Measurements from ENCODE around the gene ACSM2B. TPM values are rescaled to one million over a fixed set of nuclear protein-coding genes. Genes with fewer than 3 reads are reported as not detected.
"Not testable (repeated sequence)": the region's sequence is repeated elsewhere in the genome, so short reads cannot be mapped to it uniquely, and the experiment has no call there.

The ACSM2B gene
- total RNA-seq, 1 experiment from 2014 or later = 1.4 TPM

DNA sequence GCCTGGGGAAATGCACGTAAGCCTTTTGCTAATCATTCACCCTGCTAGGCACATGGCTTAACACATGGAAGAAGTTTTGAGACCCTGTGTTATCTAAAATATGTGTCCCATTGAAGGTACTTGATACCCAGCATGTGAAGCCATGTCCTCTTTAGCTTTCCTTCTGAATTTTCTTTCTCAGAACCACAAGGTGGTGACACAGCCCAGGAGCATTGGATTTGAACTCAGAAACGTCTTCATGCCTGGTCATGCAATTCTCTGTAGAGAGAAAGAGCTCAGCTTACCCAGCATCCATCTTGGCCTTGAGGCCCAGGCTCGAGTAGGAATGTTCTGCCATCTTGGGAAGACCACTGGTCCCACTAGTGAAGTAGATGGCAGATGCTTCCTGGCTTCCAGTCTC lies 22.7 kb downstream of the ACSM2B start:
- not testable (repeated sequence) for H3K4me1 Mint-ChIP-seq (ENCODE audit: low read depth, unreplicated experiment); H3K27me3 ChIP-seq (replicated peaks; ENCODE audit: control insufficient read depth, insufficient read depth, low read length); H3K36me3 Mint-ChIP-seq (ENCODE audit: insufficient read depth, unreplicated experiment); H3K27ac Mint-ChIP-seq (ENCODE audit: unreplicated experiment); H3K27me3 Mint-ChIP-seq (ENCODE audit: insufficient read depth, unreplicated experiment); H3K4me3 Mint-ChIP-seq (ENCODE audit: unreplicated experiment); H3K36me3 ChIP-seq (ENCODE audit: control insufficient read depth, insufficient read depth, low read length); BruUV-seq (replicated peaks); H3K4me3 ChIP-seq (ENCODE audit: low read depth, low read length); H3K9me3 ChIP-seq; H3K4me1 ChIP-seq
- peak; percentile 6 to 27 for DNase-seq
- peaks cover 11% of the 10 kb centered on the region for H3K9me3 Mint-ChIP-seq (ENCODE audit: unreplicated experiment)
- intact Hi-C loops (cut with micrococcal nuclease; ENCODE audit: unreplicated experiment) = loop anchor here (5.0 kb wide), 2 partner anchors 139 to 154 kb away; no protein-coding TSS in a partner anchor
- CTCF ChIA-PET = interaction anchor here (1.1 to 1.4 kb wide), 3 partner anchors 45 to 210 kb away, joined by 3 to 5 read pairs (median 5); partner anchors contain the start of gene ACSM3
- peak; percentile 29 to 36 for TF ChIP-seq CTCF (IDR thresholded peaks at IDR 0.05; ENCODE audit: insufficient read depth in 1 of 2, low read depth in 1 of 2, low read length in 1 of 2, severe bottlenecking in 1 of 2, unreplicated experiment in 1 of 2)
- POLR2A ChIA-PET = interaction anchor here (0.5 kb wide), 1 partner anchor 253 kb away, joined by 3 read pairs; the partner anchor contains the start of genes ERI2 and REXO5

DNA sequence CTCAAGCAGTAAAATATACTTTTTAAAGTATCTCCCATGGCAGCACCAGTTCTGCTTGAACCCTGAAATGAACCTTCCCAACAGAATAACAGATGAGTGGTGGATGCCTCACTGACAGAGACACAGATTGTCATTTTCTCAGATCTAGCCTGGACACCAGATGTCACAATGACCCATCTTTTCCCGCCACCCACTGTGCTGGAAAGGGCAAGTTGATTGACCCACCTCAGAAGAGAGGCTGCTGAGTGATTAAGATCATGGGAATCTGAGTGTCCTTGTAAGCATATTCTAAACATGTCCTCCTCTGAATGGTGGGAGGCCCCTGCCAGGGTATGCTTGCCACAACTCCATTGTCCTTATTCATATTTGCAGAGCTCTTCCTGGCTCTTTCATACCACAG lies 29.2 kb downstream of the ACSM2B start:
- H3K4me3 Mint-ChIP-seq (ENCODE audit: unreplicated experiment); H3K4me1 Mint-ChIP-seq (ENCODE audit: low read depth, unreplicated experiment); DNase-seq; BruUV-seq (replicated peaks); H3K9me3 ChIP-seq; H3K4me1 ChIP-seq; H3K27me3 Mint-ChIP-seq (ENCODE audit: insufficient read depth, unreplicated experiment); POLR2A ChIA-PET; intact Hi-C loops (cut with micrococcal nuclease; ENCODE audit: unreplicated experiment); H3K4me3 ChIP-seq (ENCODE audit: low read depth, low read length); H3K27me3 ChIP-seq (replicated peaks; ENCODE audit: control insufficient read depth, insufficient read depth, low read length); H3K27ac Mint-ChIP-seq (ENCODE audit: unreplicated experiment); H3K36me3 Mint-ChIP-seq (ENCODE audit: insufficient read depth, unreplicated experiment); H3K36me3 ChIP-seq (ENCODE audit: control insufficient read depth, insufficient read depth, low read length); CTCF ChIA-PET; H3K9me3 Mint-ChIP-seq (ENCODE audit: unreplicated experiment): not testable (repeated sequence)

- CTCF ChIA-PET; H3K27me3 ChIP-seq (replicated peaks; ENCODE audit: control insufficient read depth, insufficient read depth, low read length); H3K36me3 Mint-ChIP-seq (ENCODE audit: insufficient read depth, unreplicated experiment); H3K27ac Mint-ChIP-seq (ENCODE audit: unreplicated experiment); H3K36me3 ChIP-seq (ENCODE audit: control insufficient read depth, insufficient read depth, low read length); H3K4me1 ChIP-seq; POLR2A ChIA-PET; intact Hi-C loops (cut with micrococcal nuclease; ENCODE audit: unreplicated experiment); H3K4me3 Mint-ChIP-seq (ENCODE audit: unreplicated experiment); H3K27me3 Mint-ChIP-seq (ENCODE audit: insufficient read depth, unreplicated experiment); H3K9me3 Mint-ChIP-seq (ENCODE audit: unreplicated experiment); H3K4me1 Mint-ChIP-seq (ENCODE audit: low read depth, unreplicated experiment); BruUV-seq (replicated peaks); H3K4me3 ChIP-seq (ENCODE audit: low read depth, low read length); DNase-seq; H3K9me3 ChIP-seq: not testable (repeated sequence)
Measured at GRCh38 chr16:20546278-20546853, 29.8 kb downstream of the ACSM2B start.

DNA sequence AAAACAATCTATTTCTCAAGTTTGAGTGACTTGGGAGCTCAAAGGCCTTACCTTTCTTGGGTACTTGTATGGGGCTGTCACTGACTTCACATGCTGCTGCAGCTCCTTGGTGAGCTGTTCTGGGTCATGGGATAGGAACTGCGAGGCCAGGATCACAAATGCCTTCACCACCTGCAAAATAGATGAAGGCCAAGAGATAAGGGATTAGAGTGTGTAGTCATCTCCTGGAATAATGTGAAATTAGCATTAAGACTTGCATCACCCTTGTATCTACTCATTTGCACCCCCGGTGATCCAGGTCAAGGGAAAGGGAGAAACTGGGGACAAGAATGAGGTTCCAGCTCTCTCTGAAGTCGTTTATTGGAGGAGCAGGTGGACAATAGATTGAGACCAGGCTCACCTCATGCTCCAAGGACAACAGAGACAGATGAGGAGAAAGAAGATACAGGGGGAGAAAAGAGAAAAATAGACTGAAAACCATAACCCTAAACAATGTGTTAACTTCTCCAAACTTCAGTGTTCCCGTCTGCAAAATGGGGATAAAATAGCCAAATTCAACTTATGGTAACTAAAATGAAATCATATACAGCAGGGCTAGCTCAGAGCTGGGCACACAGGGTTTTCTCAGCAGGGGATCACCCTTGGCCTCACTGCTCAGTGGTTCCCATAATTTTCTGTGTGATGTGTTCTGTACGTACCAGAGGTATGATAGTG lies 35.4 kb downstream of the ACSM2B start:
- H3K9me3 ChIP-seq; BruUV-seq (replicated peaks); H3K36me3 Mint-ChIP-seq (ENCODE audit: insufficient read depth, unreplicated experiment); H3K27me3 ChIP-seq (replicated peaks; ENCODE audit: control insufficient read depth, insufficient read depth, low read length); H3K36me3 ChIP-seq (ENCODE audit: control insufficient read depth, insufficient read depth, low read length); H3K9me3 Mint-ChIP-seq (ENCODE audit: unreplicated experiment); CTCF ChIA-PET; H3K4me3 ChIP-seq (ENCODE audit: low read depth, low read length); H3K4me1 ChIP-seq; POLR2A ChIA-PET; H3K4me3 Mint-ChIP-seq (ENCODE audit: unreplicated experiment); DNase-seq; H3K27ac Mint-ChIP-seq (ENCODE audit: unreplicated experiment); H3K4me1 Mint-ChIP-seq (ENCODE audit: low read depth, unreplicated experiment); intact Hi-C loops (cut with micrococcal nuclease; ENCODE audit: unreplicated experiment): not testable (repeated sequence)
- peaks cover 11% of the 10 kb centered on the region for H3K27me3 Mint-ChIP-seq (ENCODE audit: insufficient read depth, unreplicated experiment)

Measured in Caco-2 (cell line).